HepG2 (cell line): Measurements from ENCODE around the gene CENPB. TPM values are rescaled to one million over a fixed set of nuclear protein-coding genes. Genes with fewer than 3 reads are reported as not detected.
A peak's percentile ranks its signal among the peaks of the same experiment; 100 is the strongest.

Experiments used
- CBX5 ChIP-seq: sonication (generic); formaldehyde crosslinking; IDR thresholded peaks from 2 replicates; pipeline ENCODE4 v1.4.0; 2020; ENCODE audit warnings: missing genetic modification reagents, borderline replicate concordance
- FOXP1 ChIP-seq, 2 experiments: fragments of 450-650 bp in 1 of 2; IDR thresholded peaks; 2 replicates each; pipeline ENCODE4 v1.6.1; 2017 to 2018; ENCODE audit warnings: antibody characterized with exemption in 1 of 2
- GPN1 ChIP-seq: sonication (generic); formaldehyde crosslinking; IDR thresholded peaks from 2 replicates; pipeline ENCODE4 v1.5.1; 2020; ENCODE audit warnings: missing genetic modification reagents, borderline replicate concordance
- HIVEP1 ChIP-seq: sonication (generic); formaldehyde crosslinking; IDR thresholded peaks from 2 replicates; pipeline ENCODE4 v1.4.0; 2020; ENCODE audit warnings: mild to moderate bottlenecking, missing genetic modification reagents
- MTA1 ChIP-seq: sonication (generic); formaldehyde crosslinking; IDR thresholded peaks from 2 replicates; pipeline ENCODE4 v1.4.0; 2020; ENCODE audit warnings: missing genetic modification reagents, mild to moderate bottlenecking, borderline replicate concordance
- MTF1 ChIP-seq: sonication (generic); formaldehyde crosslinking; IDR thresholded peaks from 2 replicates; pipeline ENCODE4 v1.5.0; 2020; ENCODE audit warnings: missing genetic modification reagents
- PAWR ChIP-seq: sonication (generic); formaldehyde crosslinking; IDR thresholded peaks from 2 replicates; pipeline ENCODE4 v1.4.0; 2020; ENCODE audit warnings: missing genetic modification reagents, mild to moderate bottlenecking, borderline replicate concordance
- RFXAP ChIP-seq: sonication (generic); formaldehyde crosslinking; IDR thresholded peaks from 2 replicates; pipeline ENCODE4 v1.4.0; 2020; ENCODE audit warnings: missing genetic modification reagents, borderline replicate concordance
- SRSF4 ChIP-seq: fragments of 200-400 bp; formaldehyde crosslinking; IDR thresholded peaks from one replicate; pipeline ENCODE4 v1.6.1; 2018; ENCODE audit warnings: mild to moderate bottlenecking, low read depth, low read length, moderate library complexity; ENCODE audit not compliant: poor library complexity, severe bottlenecking
- TOPORS ChIP-seq: sonication (generic); formaldehyde crosslinking; IDR thresholded peaks from 2 replicates; pipeline ENCODE4 v1.8.0; 2023; ENCODE audit warnings: mild to moderate bottlenecking, missing genetic modification reagents
- ZFP36 ChIP-seq: fragments of 150-350 bp; IDR thresholded peaks from 2 replicates; pipeline ENCODE4 v1.6.1; 2018; ENCODE audit warnings: borderline replicate concordance, low read length, low read depth; ENCODE audit not compliant: partially characterized antibody
- ZFP37 ChIP-seq: sonication (generic); formaldehyde crosslinking; IDR thresholded peaks from 2 replicates; pipeline ENCODE4 v1.4.0; 2020; ENCODE audit warnings: missing genetic modification reagents, borderline replicate concordance
- ZFP41 ChIP-seq: sonication (generic); formaldehyde crosslinking; IDR thresholded peaks from 2 replicates; pipeline ENCODE4 v1.4.0; 2020; ENCODE audit warnings: mild to moderate bottlenecking, missing genetic modification reagents, borderline replicate concordance
- ZNF124 ChIP-seq: sonication (generic); formaldehyde crosslinking; IDR thresholded peaks from 2 replicates; pipeline ENCODE4 v1.4.0; 2020; ENCODE audit warnings: missing genetic modification reagents
- ZNF44 ChIP-seq: sonication (generic); formaldehyde crosslinking; IDR thresholded peaks from 2 replicates; pipeline ENCODE4 v1.5.1; 2020; ENCODE audit warnings: mild to moderate bottlenecking, missing genetic modification reagents
- ZNF652 ChIP-seq: IDR thresholded peaks from 2 replicates; pipeline ENCODE4 v1.6.1; 2016; ENCODE audit warnings: low read depth, borderline replicate concordance
- ZNF772 ChIP-seq: sonication (generic); formaldehyde crosslinking; IDR thresholded peaks from 2 replicates; pipeline ENCODE4 v1.5.0; 2020; ENCODE audit warnings: mild to moderate bottlenecking, missing genetic modification reagents
- ZSCAN29 ChIP-seq: sonication (generic); formaldehyde crosslinking; conservative IDR thresholded peaks from 2 replicates; pipeline ENCODE4 v1.4.0; 2020; ENCODE audit warnings: mild to moderate bottlenecking, missing genetic modification reagents
- polyA plus RNA-seq, 8 experiments: library from polyadenylated mRNA; depleted of rRNA in 3 of 8; stranded (reverse) in 7 of 8; unstranded in 1 of 8; fragments of >200 nt; fragmentation: Illumina TruSeq in 4 of 8; extraction: Trizol in 4 of 8; gene quantifications; 2 replicates each; pipeline versions ENCODE4 v1.2.1 to v1.2.3, GENCODE V29; 2011 to 2016; ENCODE audit warnings: low read depth in 4 of 8, missing spikeins in 1 of 8, mixed read lengths in 1 of 8; ENCODE audit not compliant: insufficient read depth in 1 of 8
- total RNA-seq, 5 experiments: library from RNA; depleted of rRNA; stranded (reverse); fragments of >200 nt; fragmentation: Illumina TruSeq; extraction: Trizol; gene quantifications; 2 replicates each; pipeline ENCODE4 v1.2.3, GENCODE V29; 2016; ENCODE audit warnings: low read depth in 1 of 5
- TF ChIP-seq, protein P1 (sequence below): sonication (generic); formaldehyde crosslinking; IDR thresholded peaks from 2 replicates; pipeline ENCODE4 v1.4.0; 2020; ENCODE audit warnings: missing genetic modification reagents
- TF ChIP-seq, protein P2 (sequence below): sonication (generic); formaldehyde crosslinking; IDR thresholded peaks from 2 replicates; pipeline ENCODE4 v1.5.0; 2020; ENCODE audit warnings: missing genetic modification reagents
- TF ChIP-seq, protein P3 (sequence below): sonication (generic); formaldehyde crosslinking; IDR thresholded peaks from 2 replicates; pipeline ENCODE4 v1.4.0; 2020; ENCODE audit warnings: missing genetic modification reagents
- TF ChIP-seq, protein P4 (sequence below): sonication (generic); formaldehyde crosslinking; IDR thresholded peaks from 2 replicates; pipeline ENCODE4 v1.8.1; 2023; ENCODE audit warnings: mild to moderate bottlenecking, missing genetic modification reagents, borderline replicate concordance

CENPB gene
- total and polyA plus RNA-seq, 2 of the 13 experiments (the other 11 are each of a cell fraction or from before 2014, with no cell fraction given), result 10.4 to 54.5 TPM

DNA sequence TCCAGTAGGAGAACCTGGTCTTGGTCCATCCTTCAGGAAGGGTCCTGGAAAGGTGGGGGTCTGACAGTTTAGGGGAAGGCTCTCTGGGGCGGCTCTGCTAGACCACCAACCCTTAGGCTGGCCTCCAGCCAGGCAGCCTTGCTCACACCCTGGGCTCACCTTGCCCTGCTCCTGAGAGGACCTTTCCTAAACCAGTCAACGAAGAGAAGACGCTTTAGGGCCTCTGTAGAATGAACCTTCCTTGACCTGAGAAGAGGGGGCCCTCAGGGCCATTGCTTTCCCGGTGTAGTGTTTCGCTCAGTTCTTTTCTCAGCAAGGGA lies 10.6 kb upstream of the CENPB start (continued):
- TF ChIP-seq, protein P1, sequence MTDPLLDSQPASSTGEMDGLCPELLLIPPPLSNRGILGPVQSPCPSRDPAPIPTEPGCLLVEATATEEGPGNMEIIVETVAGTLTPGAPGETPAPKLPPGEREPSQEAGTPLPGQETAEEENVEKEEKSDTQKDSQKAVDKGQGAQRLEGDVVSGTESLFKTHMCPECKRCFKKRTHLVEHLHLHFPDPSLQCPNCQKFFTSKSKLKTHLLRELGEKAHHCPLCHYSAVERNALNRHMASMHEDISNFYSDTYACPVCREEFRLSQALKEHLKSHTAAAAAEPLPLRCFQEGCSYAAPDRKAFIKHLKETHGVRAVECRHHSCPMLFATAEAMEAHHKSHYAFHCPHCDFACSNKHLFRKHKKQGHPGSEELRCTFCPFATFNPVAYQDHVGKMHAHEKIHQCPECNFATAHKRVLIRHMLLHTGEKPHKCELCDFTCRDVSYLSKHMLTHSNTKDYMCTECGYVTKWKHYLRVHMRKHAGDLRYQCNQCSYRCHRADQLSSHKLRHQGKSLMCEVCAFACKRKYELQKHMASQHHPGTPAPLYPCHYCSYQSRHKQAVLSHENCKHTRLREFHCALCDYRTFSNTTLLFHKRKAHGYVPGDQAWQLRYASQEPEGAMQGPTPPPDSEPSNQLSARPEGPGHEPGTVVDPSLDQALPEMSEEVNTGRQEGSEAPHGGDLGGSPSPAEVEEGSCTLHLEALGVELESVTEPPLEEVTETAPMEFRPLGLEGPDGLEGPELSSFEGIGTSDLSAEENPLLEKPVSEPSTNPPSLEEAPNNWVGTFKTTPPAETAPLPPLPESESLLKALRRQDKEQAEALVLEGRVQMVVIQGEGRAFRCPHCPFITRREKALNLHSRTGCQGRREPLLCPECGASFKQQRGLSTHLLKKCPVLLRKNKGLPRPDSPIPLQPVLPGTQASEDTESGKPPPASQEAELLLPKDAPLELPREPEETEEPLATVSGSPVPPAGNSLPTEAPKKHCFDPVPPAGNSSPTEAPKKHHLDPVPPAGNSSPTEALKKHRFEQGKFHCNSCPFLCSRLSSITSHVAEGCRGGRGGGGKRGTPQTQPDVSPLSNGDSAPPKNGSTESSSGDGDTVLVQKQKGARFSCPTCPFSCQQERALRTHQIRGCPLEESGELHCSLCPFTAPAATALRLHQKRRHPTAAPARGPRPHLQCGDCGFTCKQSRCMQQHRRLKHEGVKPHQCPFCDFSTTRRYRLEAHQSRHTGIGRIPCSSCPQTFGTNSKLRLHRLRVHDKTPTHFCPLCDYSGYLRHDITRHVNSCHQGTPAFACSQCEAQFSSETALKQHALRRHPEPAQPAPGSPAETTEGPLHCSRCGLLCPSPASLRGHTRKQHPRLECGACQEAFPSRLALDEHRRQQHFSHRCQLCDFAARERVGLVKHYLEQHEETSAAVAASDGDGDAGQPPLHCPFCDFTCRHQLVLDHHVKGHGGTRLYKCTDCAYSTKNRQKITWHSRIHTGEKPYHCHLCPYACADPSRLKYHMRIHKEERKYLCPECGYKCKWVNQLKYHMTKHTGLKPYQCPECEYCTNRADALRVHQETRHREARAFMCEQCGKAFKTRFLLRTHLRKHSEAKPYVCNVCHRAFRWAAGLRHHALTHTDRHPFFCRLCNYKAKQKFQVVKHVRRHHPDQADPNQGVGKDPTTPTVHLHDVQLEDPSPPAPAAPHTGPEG, result no peak
- no peak for TF ChIP-seq CBX5 (CRISPR knock-in tag)
- no peak for TF ChIP-seq TOPORS (CRISPR knock-in tag)
- TF ChIP-seq, protein P2, sequence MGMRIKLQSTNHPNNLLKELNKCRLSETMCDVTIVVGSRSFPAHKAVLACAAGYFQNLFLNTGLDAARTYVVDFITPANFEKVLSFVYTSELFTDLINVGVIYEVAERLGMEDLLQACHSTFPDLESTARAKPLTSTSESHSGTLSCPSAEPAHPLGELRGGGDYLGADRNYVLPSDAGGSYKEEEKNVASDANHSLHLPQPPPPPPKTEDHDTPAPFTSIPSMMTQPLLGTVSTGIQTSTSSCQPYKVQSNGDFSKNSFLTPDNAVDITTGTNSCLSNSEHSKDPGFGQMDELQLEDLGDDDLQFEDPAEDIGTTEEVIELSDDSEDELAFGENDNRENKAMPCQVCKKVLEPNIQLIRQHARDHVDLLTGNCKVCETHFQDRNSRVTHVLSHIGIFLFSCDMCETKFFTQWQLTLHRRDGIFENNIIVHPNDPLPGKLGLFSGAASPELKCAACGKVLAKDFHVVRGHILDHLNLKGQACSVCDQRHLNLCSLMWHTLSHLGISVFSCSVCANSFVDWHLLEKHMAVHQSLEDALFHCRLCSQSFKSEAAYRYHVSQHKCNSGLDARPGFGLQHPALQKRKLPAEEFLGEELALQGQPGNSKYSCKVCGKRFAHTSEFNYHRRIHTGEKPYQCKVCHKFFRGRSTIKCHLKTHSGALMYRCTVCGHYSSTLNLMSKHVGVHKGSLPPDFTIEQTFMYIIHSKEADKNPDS, result no peak
- no peak for TF ChIP-seq ZSCAN29 (CRISPR knock-in tag)
- TF ChIP-seq RFXAP (CRISPR knock-in tag), result no peak
- TF ChIP-seq ZFP36, result no peak
- TF ChIP-seq FOXP1 (IDR thresholded peaks at IDR 0.05), result no peak
- TF ChIP-seq FOXP1 (CRISPR knock-in tag; IDR thresholded peaks at IDR 0.05), result no peak
- TF ChIP-seq ZFP37, result no peak
- TF ChIP-seq ZNF652, result no peak
- no peak for TF ChIP-seq HIVEP1 (CRISPR knock-in tag)
- TF ChIP-seq, protein P3, sequence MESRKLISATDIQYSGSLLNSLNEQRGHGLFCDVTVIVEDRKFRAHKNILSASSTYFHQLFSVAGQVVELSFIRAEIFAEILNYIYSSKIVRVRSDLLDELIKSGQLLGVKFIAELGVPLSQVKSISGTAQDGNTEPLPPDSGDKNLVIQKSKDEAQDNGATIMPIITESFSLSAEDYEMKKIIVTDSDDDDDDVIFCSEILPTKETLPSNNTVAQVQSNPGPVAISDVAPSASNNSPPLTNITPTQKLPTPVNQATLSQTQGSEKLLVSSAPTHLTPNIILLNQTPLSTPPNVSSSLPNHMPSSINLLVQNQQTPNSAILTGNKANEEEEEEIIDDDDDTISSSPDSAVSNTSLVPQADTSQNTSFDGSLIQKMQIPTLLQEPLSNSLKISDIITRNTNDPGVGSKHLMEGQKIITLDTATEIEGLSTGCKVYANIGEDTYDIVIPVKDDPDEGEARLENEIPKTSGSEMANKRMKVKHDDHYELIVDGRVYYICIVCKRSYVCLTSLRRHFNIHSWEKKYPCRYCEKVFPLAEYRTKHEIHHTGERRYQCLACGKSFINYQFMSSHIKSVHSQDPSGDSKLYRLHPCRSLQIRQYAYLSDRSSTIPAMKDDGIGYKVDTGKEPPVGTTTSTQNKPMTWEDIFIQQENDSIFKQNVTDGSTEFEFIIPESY (CRISPR knock-in tag), result no peak
- TF ChIP-seq GPN1 (CRISPR knock-in tag), result no peak
- TF ChIP-seq ZFP41, result no peak
- TF ChIP-seq PAWR, result 0 out of 2 replicates have a peak, but pooled peaks have one; percentile 40
- no peak for TF ChIP-seq ZNF772
- TF ChIP-seq, protein P4, sequence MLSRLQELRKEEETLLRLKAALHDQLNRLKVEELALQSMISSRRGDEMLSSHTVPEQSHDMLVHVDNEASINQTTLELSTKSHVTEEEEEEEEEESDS (CRISPR knock-in tag), result 0 out of 2 replicates have a peak, but pooled peaks have one; percentile 47
- no peak for TF ChIP-seq MTA1 (CRISPR knock-in tag)
- 0 out of 2 replicates have a peak, but pooled peaks have one; percentile 20 for TF ChIP-seq ZNF124
- no peak for TF ChIP-seq MTF1
- peak; percentile 58; the same call in 1 of the 2 replicates for TF ChIP-seq ZNF44 (CRISPR knock-in tag)
- TF ChIP-seq SRSF4, result no peak
